NCI-H446 treated with DMSO at 0.1 percent for 48 hours (cell line): Measurements from ENCODE around the gene ITIH2.

Experiments used
- DNase-seq: peaks from one replicate; lab custom pipeline; 2025; lab: John Stamatoyannopoulos, UW

Gene ITIH2

GRCh38 chr10:7795605-7796004 is 92.5 kb downstream of the ITIH2 start:
- no peak for DNase-seq

GRCh38 chr10:7797582-7797981 is 94.5 kb downstream of the ITIH2 start:
- no peak for DNase-seq
